Activated T-cell treated with anti-CD3 and anti-CD28 coated beads, Interleukin-2, amount 50 U/mL, for 1 hour (primary cell): ENCODE results near the gene TNFRSF18.

ENCODE experiments used
- DNase-seq: peaks from one replicate; pipeline ENCODE4 v3.0.0-alpha.2; 2020

The TNFRSF18 gene

DNA sequence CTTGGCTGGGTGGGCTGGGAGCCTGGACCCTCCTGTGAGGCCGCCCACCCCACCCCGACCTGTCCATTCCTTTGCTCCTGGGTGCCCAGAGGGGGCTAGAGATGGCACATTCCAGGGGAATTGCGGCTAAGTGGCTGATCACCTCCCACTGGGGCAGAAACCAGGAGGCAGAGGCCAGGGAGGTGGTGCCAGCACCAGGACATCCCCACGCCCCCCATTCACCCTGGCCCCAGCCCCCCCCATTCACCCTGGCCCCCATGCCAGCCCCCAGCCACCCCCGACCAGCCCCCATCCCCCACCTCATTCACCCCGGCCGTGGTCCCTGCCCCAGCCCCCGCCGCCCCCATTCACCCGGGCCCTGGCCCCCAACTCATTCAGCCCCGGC lies 33.9 kb upstream of the TNFRSF18 start:
- DNase-seq: no peak

DNA sequence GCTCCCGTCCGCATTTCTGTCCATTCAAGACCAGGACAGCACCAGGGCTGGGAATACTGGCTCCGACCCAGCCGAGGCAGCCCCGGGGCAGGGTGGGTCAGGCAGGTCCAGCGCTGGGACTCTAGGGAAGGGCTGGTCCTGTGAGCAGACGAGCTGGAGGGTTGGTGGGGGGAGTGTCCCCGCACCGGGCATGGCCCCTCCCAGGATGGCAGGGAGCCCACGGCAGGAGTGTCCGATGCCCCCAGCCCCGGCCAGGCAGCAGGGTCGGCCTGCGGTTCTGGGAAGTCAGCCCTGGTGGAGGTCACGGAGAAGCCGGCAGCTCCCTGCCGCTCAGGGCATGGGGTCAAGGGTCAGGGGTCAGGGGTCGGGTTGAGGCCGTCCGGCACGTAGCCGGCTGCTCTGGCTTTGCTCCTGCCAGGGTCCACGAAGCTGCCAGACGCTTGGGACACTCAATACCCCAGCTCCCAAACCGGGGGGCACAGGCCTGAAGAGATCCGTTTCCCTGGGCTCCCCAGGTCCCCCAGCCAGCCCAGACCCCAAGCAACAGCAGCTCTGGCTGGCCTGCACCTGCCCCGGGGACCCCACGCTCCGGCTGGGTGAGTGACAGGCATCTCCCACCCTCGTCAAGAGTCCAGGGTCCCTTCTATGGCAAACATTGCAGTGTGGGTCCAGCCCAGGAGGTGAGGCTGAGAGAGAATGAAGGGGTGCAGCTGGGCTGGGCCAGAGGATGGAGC lies 33.4 kb upstream of the TNFRSF18 start:
- no peak for DNase-seq

DNA sequence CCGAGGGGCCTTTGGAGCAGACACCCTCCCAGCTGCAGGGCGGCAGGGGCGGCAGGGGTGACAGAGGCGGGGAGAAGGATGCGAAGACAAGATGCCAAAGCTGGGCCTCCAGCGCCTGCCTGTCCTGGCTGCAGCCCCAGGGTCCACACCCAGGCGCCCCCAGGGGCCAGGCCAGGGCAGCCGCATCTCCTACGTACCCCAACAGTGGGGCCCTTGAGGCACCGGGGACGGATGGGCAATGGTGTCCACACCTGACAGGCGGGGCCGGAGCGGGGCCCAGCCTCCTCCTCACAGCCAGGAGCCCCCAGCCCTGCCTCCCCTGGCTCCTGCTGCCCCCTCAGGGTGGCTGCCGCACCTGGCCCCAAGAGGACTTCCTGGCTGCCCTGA lies 32.8 kb upstream of the TNFRSF18 start:
- DNase-seq: no peak

DNA sequence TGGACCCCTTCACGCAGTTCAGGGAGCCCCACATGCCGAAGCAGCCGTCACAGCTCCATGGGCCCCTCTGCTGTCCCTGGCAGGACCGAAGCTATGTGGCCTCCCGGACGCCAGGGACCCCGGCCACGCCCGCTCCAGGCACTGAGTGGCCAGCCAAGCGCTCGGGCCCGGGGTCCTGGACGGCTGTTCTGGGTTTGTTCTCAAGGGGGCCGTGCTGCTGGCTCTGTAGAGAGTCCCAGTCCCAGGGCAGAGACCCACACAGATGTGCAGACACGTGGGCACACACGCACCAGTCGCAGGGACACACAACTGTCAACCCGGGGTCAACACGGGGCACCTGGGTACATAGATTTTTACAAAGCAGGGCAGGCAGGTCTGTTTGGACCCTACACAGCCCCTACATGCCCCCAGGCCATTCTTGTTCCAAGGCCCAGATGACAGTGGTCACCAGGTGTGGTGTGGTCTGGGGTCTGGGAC lies 32.3 kb upstream of the TNFRSF18 start:
- DNase-seq: no peak

DNA sequence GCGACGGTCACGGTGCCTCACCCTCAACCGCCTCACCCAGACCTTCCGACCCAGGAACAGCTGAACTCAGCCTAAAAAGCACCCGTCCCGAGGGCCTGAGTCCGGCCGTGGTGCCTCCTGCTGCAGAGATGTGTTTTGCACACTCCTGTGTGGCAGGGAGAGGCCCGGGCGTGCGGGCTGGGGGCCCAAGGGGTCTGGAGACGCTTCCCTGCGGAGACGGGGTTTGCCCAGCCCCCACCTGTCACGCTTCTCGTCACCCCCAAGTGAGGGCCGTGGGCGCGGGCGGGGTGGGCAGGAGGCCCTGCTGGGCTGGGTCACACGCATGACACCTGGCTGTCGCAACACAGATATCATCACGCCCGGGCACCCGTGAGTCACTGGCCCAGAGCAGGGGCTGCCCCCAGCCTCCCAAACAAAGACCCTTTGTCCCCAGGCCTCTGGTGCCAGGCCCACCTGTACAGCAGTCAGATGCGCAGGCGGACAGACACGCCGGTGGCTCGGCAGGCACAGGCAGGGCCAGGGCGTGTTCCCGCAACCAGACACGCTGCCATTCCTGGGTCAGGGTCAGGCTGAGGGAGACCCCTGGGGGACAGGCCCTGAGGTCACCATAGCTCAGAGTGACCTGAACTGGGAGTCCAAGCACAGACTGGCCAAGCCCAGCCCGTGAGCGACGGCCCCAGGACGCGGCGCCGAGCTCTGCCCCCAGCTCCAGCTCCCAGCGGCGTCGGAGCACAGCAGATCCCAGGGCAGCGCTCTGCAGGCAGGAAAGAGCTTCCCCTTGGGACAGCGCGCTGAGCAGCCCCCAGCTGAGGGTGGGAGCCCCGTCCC lies 31.7 kb upstream of the TNFRSF18 start:
- no peak for DNase-seq

DNA sequence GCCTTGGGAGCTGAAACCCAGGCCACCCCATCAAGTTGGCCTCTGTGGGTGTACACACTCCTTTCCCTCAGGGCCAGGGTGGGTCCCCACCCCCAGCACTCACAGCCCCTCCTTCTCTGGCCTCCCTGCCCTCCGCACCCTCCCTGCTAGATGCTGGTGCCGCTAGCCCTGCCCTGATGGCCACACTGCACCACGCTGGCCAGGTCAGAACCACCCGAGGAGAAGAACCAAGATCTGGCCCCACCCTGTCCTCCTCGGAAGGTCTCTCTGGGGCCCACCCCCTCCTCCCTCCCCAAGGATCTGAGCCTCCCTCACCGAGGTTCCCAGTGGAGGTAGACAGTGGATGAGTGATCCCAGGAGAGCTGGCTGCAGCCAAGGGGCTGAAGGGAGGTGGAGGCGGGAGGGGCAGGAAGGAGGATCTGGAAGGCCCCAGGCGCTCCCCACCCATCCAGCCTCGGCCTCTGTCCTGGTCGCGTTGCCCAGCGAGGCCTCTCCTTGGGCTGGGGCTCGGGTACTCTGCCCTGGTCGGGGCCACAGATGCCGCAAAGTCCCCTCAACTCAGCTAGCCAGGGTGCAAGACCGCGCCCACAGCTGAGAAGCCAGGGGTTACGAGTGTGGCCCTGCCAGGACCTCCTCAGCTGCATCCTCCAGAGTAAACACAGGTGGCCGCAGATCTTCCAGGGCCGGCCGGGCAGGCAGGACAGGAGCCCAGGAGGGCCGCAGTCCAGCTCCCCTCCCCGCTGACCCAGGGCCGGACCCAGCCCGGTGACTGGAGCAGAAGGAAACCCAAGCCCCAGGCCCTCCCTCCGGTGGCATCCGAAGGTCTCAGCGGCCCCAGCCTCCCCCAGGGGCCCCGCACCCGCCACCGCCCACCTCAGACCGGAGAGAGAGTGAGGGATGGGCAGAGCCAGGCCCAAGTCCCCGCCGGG lies 30.8 kb upstream of the TNFRSF18 start:
- DNase-seq: no peak

DNA sequence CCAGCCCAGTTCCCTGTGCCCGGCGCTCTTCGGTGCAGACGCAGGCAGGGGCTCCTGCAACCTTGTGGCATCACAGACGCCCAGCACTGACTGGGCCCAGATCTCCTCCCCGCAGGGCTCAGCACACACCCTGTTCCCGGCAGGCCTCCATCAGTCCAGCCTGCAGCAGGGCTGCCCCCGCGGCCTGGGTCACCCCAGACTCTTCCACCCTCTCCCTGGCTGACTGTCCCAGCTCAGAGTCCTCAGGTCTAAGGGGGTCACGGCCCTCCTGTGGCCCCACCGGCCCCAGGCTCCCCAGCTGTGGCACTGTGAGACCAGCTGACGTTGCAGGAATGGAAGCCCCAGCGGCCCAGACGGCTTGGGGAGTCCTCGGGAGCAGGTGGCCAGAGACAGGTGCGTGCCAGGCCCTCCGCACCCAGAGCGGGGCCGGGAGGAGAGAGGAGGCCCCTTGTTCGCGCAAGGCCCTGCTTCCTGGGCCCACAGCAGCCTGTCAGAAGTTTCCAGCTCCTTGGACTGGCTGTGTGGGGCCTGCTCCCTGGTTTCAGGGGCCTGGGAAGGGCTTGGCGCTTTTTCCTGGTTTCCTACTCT lies 29.9 kb upstream of the TNFRSF18 start:
- DNase-seq: no peak

DNA sequence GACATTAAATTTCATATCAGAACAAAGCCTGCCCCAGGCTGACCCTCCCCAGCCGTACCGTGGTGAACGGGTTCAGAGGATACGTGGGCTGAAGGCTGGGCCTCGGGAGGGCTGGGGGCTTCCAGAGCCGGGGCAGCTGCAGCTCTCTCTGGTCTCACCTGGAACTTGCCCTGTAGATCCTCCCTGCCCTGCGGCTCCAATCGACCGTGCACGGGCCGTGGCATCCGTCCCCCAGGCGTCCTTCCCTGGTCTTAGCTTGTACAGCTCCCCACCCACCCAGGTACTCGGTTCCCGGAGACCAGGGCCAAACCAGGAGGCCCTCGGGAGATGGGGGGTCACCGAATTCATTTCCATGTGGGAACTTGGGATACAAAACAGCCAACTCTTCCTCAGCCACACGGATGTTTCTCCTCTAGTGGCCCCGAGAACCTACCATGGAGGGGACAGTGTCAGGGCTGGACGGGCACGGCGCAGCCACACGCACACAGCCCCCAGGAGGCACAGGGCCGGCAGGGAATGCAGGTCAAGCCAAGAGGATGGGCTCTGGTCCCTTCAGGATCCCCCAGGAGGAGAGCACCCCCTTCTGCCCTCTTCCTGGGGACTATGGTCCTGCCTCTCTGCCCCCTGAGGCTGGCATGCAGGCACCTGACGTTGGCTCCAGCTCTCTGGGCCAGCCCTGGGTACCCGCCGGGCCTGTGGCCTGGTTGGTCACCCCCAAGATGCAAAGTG lies 28.8 kb upstream of the TNFRSF18 start:
- DNase-seq: no peak

DNA sequence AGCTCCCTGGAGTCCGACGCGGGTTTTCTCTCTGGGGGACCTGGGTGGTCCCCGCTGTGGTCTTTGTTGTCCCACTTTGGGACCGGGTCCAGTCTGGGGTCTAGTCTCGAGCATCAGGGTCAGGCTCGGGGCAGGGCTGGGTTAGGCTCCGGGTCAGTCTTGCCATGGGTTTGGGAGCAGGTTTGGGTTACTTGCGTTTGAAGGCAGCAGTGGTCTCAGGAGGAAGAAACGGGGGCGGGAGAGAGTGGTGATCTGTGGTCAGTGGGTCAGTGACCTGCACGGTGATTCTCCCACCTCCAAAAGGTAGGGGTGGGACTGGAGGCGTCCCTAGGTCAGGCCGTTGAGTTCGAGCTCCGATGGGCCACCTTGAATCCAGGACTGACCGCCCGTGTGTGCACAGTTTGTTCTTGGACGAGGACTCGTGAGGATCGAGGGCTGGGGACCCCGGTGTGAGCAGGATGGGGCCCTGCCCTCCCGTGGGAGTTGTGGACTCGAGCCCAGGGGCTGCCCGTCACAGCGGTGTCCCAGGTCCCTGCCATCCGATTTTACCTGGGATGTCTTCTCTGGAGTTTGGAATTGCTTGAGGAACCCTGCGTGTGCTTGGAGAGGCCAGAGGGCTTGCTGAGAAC lies 27.9 kb upstream of the TNFRSF18 start:
- no peak for DNase-seq

DNA sequence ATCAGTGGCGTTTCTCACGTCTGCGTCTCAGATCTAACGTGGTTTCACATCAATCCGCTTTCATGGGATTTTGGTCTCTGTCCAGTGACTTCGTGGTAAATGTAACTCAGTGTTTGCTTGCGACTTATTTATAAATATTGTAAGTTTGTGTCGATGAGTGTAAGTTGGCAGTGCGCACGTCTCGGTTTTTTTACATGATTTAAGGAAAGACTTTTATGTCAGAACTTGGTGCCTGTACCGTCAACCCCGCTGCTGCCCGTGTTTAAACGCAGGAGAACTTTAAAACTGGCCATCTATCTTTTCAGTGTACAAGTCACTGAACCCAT lies 27.1 kb upstream of the TNFRSF18 start:
- no peak for DNase-seq

DNA sequence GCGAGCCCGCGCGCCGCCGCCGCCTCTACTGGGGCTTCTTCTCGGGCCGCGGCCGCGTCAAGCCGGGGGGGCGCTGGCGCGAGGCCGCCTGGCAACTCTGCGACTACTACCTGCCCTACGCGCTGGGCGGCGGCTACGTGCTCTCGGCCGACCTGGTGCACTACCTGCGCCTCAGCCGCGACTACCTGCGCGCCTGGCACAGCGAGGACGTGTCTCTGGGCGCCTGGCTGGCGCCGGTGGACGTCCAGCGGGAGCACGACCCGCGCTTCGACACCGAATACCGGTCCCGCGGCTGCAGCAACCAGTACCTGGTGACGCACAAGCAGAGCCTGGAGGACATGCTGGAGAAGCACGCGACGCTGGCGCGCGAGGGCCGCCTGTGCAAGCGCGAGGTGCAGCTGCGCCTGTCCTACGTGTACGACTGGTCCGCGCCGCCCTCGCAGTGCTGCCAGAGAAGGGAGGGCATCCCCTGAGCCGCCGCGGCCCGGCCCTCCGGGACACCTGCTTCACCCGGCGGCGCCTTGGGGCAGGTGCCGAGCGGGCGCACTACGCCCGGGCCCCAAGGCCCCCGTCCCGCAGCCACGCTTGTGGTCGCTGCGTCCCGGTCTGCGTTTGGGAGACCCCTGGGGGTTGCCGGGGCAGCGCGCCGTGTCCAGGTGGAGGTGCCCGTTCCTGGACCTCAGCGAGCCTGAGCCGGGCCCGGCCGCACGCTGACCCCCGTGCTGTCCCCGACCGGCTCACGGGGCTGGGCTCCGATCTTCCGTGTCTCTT lies 26.6 kb upstream of the TNFRSF18 start:
- DNase-seq: no peak

DNA sequence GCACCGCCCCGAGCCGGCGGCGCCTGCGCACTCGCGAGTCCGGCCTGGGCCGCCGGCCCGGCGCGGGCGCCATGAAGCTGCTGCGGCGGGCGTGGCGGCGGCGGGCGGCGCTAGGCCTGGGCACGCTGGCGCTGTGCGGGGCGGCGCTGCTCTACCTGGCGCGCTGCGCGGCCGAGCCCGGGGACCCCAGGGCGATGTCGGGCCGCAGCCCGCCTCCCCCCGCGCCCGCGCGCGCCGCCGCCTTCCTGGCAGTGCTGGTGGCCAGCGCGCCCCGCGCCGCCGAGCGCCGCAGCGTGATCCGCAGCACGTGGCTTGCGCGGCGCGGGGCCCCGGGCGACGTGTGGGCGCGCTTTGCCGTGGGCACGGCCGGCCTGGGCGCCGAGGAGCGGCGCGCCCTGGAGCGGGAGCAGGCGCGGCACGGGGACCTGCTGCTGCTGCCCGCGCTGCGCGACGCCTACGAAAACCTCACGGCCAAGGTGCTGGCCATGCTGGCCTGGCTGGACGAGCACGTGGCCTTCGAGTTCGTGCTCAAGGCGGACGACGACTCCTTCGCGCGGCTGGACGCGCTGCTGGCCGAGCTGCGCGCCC lies 25.9 kb upstream of the TNFRSF18 start, which contains the start of gene B3GALT6:
B3GALT6 (plus strand) TSS at position 30 of the 588 bp plus-strand sequence; CDS start at position 72, 42 bp downstream.
- no peak for DNase-seq

DNA sequence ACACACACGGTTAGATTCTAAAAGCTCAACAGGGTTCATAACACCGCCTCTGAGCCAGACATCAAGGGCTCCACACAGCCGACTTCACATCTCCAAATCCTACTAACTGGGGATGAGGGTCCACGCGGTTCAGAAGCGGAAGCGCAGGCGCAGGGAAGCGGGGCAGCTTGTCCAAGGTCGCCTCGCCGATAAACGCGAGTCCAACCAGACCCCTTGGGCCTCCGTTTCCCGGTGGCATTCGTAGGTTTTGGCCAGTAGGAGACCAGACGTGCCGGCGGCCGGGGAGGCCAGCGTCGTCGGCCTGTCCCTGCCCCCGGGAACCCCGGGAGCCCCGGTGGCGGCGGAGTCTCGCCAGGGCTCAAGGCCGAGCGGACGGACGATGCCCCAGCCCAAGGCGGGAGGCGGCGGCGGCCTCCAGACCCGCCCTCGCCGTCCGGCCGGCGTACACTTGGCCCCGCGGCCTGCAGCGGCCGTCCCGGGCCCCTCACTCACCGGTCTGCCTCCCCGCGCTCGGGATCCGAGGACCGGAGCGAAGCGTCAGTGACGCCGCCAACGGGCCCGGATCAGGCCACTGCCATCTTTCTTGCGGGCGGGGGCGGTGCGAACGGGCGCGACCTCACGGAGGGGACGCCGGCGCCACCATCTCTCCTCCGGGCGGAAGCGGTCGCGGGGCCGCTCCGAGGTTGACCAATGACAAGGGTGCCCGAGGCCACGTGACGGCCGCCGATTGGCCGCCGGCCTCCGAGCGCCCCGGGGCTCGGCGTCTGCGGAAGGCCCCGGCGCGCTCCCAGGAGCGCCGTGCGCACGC lies 25.2 kb upstream of the TNFRSF18 start, which contains the start of gene SDF4:
SDF4 (minus strand) TSS at position 602 of the 808 bp plus-strand sequence. CDS start 3,229 bp downstream, outside the sequence.
- DNase-seq: peak; percentile 94

DNA sequence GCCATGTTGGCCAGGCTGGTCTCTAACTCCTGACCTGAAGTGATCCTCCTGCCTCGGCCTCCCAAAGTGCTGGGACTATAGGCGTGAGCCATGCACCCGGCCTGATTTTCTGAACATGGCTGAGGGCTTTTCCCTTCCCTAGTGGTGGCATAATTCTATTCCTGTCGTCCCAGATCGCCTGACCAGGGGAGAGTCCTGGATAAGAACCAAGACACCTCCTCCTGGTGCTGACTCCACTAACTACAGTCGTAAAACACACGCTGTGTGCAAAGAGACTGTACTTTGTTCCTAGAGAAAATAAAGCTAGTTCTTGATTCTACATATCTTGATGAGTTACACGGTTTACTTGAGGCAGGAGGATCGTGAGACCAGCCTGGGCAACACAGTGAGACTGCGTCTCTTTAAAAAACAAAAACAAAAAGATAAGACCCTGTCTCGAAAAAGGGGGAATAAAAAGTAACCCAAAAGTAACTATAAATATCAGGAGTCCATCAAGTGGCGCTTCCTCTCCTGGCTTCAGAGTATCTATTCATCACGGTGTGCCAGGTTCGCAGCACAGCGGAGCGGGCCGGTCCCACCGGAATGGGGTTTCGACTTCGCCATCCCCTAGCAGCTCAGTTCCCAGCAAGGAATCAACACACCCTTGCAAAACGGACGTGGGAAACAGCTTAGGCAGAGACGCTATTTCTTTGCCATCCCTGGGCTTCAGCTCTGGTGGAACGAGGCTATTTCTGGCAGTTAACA lies 24.4 kb upstream of the TNFRSF18 start:
- DNase-seq: peak; percentile 45

DNA sequence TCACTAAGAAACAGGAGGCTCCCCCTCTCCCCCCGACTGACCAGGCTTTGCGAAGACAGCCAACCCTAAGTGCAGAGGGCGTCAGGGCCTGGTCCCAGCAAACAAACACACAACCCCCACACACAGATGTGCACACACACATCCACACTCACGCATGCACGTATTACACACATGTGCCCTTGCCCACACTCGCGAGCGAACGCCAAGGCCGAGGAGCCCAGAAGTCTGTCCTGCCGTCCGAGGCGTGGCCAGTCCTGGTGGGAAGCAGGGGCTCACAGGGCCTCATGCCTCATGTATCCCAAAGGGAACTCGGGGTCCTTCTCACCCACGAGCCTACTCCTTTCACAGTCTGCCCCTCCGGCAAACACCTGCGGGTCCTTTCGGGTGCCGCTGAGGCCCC lies 23.4 kb upstream of the TNFRSF18 start:
- no peak for DNase-seq

DNA sequence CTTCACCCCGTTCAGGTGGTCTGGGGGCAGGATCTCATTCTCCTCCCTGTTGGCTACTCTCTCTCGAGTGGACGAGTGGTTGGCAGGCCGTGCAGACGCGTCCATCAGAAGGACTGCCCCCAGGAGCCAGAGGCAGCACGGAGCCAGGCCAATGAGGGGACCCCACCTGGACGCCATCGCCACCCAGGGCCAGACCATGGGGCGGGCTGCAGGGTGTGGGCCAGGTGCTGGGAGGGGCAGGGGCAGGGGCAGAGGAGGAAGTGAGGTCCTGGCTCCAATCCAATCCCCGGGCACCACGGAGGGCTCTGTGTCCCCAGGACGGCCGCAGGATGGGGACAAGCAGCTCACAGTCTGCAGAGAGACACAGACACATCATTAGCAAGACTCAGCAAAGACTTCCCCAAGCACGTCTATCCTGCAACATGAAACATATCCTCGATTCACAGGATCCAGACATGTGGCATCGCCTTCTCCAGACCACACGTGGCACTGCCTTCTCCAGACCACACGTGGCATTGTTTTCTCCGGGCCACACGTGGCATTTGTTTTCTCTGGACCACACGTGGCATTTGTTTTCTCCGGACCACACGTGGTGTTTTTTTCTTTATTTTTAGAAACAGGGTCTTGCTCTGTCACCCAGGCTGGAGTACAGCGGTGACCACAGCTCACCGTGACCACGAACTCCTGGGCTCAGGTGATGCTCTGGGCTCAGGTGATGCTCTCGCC lies 22.4 kb upstream of the TNFRSF18 start:
- DNase-seq: no peak

DNA sequence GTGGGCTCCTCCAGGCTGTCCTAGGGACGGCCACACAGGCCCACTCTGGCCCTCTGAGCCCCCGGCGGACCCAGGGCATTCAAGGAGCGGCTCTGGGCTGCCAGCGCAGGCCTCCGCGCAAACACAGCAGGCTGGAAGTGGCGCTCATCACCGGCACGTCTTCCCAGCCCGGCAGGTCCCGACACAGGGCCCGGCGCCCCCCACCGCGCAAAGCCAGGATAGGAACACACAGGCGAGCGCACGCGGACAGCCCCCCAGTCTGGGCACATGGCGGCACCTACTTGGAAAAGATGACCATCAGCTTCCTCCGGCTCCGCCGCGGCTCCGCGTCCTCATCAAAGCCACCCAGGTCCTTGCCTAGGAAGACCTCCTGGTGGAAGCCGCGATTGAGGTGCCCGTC lies 21.8 kb upstream of the TNFRSF18 start:
- DNase-seq: no peak

DNA sequence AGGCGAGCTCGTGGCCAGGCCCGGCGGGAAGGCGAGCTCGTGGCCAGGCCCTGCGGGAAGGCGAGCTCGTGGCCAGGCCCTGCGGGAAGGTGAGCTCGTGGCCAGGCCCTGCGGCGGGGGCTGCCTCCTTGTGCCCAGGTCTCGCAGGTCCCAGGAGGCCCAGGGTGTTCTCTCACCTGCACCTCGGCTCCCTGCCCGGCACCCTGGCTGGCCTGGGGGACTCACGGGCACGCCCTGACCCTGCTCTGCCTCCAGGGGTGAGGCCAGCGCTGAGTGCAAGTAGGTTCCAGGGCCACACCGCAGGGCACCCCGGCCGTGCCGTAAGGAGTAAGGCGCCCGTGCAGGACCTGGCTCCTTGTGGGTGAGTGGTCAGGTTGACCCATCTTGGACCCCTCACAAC lies 21.0 kb upstream of the TNFRSF18 start:
- DNase-seq: no peak
